NAMALWA (cell line): Measurements from ENCODE around the gene EPHA8.

ENCODE experiments used
- DNase-seq: peaks from one replicate; pipeline ENCODE4 v3.0.0-alpha.2; 2015; ENCODE audit warnings: low spot score

EPHA8 gene

DNA sequence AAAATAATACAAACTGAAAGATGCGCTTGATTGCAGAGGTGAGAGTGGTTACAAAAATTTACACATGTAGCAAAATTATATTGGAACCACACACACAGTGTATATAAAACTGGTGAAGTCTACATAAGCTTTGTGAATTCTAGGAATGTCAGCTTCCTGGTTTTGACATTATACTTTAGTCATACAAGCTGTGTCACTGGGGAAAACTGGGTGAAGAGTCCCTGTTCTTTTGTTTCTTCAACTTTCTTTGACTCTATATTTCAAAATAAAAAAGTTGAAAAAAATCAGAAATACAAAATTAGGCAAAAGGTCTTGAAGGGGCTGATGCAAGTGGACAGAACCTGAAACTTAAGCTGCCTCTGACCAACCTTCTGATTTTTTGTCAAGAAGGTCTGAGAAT is 83.1 kb downstream of the EPHA8 start:
- DNase-seq = no peak

DNA sequence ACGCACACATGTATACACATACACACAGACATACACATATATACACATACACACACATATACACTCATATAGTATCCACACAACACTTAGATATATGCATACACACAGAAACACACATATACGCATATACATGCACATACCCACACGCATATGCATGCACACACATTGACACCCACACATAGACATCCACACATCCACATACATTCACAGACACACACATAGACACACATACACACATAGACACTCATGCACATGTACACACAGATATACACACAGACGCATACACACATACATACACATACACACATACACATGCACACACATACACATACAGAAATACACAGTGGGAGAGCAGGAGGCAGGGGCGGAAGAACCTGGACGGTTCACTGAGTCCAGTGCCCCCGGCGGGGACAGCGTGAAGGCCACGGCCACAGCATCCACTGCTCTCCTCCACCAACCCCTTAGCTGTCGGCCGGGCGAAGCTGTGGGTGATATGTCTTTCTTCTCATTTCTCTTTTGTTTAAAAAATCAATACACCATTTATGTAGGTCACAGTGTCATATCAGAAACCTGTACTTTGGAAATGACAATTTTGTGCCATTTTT is 86.9 kb downstream of the EPHA8 start:
- no peak for DNase-seq

DNA sequence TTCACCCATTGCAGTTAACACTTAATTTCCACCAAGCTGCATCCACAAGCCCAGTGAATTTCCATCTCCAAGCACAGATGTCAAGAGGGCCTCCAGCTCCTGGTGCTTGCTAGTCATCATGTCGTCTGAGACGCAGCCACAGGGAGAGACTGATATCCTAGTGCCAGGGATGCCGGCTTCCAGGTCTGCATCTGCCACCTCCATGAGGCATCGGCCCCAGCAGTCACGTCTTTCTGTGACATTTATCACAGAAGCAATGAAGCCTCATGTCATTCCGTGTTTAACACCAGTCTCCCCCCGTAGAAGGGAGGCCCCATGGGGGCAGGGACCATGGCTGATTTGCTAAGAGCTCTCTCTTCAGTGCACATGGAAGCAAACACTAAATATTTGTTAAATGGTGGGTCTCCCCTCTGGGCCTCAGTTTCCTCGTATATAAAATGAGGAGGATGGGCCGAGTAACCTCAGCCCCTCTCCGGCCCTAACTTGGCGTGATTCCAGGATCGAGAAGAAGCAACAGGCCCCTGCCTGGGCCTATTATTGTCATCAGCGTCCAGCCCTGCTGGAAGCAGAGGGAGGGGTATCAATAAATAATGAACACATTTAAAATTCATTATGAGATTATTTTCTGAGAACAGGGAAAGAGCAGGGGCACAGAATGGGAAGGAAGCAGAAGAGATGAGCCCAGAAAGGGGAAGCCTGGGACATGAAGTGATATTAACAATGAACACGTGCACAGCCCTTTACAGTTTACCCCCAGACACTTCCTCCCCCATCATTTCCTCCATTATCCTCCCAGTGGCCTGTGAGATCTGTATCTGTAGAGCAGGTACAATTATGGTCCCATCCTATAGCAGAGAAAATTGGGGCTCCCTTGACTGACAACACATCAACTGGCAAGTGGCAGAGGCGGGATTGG is 88.9 kb downstream of the EPHA8 start:
- DNase-seq = no peak

- DNase-seq = no peak
Observed at GRCh38 chr1:22652881-22653316, 89.6 kb downstream of the EPHA8 start, which contains the start of gene C1QB. TSS of gene C1QB (plus strand) at chr1:22653236. CDS start at chr1:22659463, 6,227 bp downstream.
